ENCODE results near the gene GPN1.
"Not testable (repeated sequence)": the region's sequence is repeated elsewhere in the genome, so short reads cannot be mapped to it uniquely, and the experiment has no call there.

Gene GPN1

DNA sequence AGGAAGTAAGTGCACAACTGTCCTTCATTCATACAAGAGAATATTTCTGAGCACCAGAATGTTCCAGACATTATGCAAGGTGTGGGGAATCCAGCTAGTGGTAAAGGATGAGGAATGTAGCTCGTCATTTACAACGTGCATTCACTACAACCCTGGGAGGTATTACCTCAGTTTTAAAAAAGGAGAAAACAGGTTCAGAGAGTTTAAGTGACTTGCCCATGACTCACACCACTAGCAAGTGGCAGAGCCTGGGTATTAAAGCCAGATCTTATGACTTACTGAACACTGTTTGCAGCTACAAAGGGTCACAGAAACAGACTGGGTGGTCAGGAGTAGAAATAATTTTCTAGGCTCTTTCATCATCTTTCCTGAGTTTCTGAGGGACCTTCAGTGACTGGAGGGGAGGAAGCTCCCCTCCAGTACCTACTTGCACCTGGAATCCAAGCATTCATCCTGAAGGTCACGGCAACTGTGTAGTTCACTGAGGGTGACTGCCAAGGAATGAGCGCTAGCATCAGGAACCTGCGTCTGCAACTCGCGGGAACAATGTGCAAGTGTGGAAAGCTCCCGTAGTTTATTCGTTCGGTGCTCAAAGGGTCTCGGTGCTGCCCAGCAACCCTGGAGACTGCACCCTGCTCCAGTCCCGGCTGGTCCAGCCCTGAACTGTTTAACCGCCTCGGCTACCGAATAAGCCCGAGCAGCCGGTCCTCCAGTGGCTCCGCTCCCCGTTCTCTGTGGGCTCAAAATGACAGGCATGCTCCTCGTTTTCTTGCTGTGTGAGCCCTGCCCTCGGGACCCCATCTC lies 685 bp upstream of the GPN1 start:
- DNase-seq: no peak

GRCh38 chr2:27630257-27630656 lies 1.4 kb downstream of the GPN1 start:
- not testable (repeated sequence) for DNase-seq

DNA sequence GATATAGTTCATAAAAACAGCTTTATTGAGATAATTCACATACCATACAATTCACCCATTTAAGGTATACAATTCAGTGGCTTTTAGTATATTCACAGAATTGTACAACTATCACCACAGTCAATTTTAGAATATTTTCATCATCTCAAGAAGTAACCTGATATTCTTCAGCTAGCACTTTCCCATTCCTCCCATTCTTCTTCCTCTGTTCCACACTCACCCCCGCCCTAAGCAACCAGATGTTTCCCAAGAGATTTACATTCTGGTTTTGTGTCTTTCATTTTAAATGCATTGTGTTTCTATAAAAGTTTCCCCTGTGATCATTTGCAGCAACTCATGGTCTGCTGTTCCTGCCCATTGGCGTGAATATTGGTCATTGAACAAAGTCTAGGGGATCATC lies 5.4 kb downstream of the GPN1 start:
- no peak for DNase-seq

DNA sequence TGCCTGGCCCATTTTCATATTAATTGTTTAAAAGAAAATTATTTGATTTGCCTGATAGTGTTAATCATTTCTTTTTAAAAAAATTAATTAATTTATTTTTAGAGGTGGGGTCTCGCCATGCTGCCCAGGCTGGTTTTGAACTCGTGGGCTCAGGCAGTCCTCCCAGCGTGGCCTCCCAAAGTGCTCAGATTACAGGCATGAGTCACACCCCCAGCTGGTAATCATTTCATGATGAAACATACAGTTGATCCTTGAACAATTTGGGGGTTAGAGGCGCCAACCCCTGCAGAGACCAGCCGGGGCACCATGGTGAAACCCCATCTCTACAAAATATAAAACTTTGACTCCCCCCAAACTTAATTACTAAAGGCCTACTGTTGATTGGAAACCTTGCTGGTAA lies 7.9 kb downstream of the GPN1 start:
- no peak for DNase-seq

- no peak for DNase-seq
These were observed 9.3 kb downstream of the GPN1 start for GRCh38 chr2:27638037-27638637.

DNA sequence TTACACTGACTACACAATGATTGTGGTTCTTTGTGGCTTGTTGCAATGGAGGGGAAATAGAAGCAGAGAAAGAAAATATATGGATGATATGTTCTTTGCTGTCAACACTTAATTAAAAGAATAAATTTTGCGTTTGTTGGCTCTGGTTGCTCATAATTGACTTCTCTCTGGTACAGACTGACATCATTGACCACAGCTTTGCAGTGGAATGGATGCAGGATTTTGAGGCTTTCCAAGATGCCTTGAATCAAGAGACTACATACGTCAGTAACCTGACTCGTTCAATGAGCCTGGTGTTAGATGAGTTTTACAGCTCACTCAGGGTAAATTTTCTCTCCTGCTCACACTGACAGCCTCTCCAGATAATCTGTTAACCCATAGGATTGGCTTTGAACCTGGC lies 9.9 kb downstream of the GPN1 start:
- no peak for DNase-seq

GRCh38 chr2:27640722-27641245 lies 11.9 kb downstream of the GPN1 start:
- no peak for DNase-seq

GRCh38 chr2:27645197-27645596 lies 16.3 kb downstream of the GPN1 start:
- DNase-seq: no peak

DNA sequence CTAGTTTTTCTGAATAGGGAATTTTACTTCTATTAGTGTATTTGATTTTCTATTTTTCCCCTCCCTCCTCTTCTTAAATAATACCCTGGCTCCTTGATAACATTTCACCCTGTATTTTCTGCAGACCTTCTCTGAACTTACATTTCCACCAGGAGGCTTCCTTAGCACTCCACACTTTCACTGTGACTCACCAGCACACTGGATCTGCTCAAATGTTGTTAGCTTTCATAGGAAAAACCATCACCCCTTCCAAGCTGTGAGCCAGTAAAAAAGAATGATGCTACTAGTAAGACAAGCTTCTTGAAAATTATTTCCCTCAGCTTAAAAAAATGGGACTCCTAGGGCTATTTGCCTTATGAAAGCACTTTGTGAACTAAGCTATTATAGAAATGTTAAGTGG lies 18.4 kb downstream of the GPN1 start:
- DNase-seq: no peak

DNA sequence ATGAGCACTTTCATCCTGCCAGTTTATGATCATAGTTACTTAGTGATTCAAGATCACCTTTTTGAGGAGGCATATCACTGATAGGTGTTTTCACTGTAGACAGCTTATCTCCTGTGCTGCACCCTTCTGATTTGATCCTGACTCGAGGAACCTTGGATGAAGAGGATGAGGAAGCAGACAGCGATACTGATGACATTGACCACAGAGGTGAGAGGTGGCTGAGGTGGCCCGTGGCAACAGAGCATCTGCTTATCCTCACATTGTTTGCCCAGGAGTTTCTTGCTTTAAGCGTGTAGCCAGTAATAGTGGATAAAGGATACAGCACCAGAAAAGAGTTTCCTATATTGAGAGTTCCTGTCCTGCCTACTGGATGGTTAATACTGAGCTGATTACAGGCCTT lies 18.9 kb downstream of the GPN1 start:
- no peak for DNase-seq

DNA sequence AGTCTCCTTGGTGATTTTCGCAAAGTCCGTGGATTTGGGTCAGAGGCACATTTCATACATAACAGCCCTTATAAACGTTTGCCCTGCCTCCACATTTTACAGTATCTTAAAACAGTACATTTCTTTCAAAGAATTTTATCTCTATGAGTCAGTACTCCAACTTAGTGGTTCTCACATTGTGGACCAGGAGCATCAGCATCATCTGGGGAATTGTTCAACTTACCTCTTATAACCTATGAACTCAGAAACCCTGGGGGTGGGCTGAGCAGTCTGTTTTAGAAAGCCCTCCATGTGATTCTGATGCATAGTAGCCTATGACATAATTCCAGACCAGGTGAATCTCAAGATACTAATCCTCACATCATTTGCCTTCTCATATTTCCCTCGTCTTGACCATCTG lies 22.2 kb downstream of the GPN1 start:
- no peak for DNase-seq

GRCh38 chr2:27652341-27652740 lies 23.5 kb downstream of the GPN1 start:
- DNase-seq: no peak

DNA sequence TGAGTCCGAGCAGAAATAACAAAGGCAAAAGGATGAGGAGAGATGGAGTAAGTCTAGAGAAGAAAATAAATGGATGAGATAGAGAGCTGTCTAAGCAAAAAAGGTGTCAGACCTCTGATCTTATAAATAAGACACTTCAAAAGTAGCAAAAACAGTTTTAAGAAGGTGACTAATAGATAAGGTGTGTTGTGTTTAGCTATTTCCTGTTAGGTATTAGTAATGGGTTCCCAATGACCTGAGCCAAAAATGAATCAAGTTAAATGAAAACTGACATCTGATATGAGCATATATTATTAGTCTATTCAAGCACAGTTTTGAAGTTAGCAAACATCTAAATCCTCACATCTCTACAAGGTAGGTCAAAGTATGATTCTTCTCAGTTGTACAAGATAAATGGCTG lies 23.9 kb downstream of the GPN1 start:
- no peak for DNase-seq

DNA sequence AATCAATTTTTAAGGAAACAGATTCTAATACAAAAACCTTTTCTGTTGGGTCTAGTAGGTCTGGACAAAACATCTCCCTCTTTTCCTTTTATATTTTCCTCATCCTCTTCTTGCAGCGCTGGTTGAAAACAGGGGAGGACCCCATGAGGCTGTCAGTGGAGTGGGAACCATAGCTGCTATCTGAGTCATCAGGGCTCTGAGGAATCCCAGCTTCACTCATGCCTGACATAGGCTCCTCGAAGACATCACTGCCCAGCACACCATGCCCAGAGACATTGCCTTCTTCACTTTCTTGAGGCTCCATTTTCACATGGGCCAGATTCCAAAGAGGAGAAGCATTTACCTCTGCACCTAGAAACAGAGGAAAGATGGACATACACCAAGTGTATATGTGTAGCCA lies 24.5 kb downstream of the GPN1 start:
- DNase-seq: no peak

DNA sequence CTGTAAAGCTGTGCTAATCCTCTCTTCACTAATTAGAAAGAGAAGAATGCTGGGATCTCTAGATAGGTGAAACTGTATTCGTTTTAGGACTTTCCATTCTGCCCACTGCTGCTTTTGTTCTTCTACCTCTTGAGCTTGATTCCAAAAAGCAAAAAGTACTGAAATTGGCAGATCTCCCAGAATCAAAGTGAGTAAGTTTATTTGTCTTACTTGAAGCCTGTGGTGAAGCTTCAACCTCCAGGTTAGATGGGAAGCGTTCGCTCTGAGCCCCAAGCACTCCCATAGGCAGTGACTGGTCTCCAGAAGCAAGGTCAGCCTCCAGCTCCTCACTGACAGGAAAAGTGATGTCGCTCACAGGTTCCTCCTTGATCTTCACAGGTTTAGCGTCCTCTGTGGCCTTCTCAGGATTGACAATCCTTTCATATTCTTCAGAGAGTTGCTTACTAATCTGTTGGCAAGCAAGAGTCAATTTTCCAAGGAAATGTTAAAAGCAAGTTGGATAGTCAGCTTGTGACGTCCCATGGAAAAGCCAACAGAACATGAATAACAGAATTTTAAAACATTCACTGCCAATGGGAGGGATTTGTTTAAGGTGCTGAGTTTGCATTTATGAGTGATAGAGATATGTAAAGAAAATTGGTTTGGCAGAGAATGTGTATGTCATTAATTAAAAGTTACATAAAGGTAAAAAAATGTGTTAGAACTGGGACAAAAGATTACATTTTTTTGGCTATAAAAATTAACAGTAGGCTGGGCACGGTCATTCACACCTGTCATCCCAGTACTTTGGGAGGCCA lies 26.5 kb downstream of the GPN1 start:
- no peak for DNase-seq

DNA sequence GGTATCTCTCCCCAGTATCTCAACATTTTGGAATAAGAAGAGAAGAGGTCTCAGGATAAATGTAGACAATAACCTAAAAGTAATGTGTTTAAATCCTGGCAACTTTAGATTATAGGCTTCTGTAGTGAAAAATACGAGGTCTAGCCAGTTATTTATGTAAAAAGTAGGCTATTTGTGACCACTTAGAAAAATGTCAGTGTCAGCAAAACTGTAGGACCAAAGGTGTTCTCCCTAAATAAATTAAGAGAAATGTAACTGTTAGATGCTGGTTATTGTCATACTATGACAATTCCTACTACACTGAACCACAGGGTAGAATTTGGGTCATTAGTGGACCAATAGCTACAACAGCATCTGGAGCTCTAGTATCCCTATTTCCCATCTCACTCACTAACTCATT lies 32.5 kb downstream of the GPN1 start:
- DNase-seq: no peak

DNA sequence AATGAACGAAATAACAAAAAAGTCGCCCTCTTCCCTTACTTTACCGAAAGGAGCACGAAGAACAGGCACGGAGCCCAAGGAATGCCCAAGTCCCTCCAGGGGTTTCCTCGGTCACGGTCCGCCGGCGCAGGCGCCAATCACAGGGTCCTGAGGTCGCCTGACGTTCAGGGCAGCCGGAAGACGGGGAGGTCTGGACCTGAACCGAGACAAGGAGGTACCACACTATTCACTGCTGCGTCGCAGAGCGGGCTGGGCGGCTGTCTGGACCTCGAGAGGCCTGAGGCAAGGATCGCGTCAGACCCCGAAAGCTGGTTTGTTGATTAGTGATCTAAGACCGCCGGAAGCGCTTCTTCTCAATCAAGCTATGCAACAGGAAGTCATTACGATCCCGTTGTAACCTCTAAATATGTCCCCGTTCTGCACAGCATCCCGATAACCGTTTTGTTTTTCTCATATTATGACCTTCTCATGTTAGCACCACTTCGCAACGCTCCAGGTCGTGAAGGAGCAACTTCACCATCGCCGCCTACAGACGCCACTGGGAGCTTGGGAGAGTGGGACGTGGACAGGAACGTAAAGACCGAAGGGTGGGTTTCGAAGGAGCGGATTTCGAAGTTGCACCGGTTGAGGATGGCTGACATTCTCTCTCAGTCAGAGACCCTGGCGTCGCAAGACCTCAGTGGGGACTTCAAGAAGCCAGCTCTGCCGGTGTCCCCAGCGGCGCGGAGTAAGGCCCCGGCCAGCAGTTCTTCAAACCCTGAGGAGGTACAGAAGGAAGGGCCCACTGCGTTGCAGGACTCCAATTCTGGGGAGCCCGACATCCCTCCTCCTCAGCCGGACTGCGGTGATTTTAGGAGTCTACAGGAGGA lies 34.7 kb downstream of the GPN1 start, which contains the start of the genes SLC4A1AP and SUPT7L:
Gene SLC4A1AP, plus strand, starts transcription at position 605 of the 869 bp plus-strand sequence. Its CDS starts 26 bp downstream, at position 631.
Gene SUPT7L, minus strand, starts transcription at position 330 of the 869 bp plus-strand sequence. CDS start 1,422 bp downstream, outside the sequence.
- DNase-seq: peak; percentile 71

DNA sequence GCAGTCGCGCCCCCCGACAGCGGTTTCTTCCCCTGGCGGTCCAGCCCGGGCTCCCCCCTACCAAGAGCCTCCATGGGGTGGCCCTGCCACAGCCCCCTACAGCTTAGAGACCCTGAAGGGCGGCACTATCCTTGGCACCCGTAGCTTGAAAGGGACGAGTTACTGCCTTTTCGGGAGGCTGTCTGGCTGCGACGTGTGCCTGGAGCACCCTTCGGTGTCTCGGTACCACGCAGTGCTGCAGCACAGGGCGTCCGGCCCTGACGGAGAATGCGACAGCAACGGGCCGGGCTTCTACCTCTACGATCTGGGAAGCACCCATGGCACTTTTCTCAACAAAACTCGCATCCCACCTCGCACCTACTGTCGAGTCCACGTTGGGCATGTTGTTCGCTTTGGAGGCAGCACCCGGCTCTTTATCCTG lies 35.3 kb downstream of the GPN1 start:
- no peak for DNase-seq

DNA sequence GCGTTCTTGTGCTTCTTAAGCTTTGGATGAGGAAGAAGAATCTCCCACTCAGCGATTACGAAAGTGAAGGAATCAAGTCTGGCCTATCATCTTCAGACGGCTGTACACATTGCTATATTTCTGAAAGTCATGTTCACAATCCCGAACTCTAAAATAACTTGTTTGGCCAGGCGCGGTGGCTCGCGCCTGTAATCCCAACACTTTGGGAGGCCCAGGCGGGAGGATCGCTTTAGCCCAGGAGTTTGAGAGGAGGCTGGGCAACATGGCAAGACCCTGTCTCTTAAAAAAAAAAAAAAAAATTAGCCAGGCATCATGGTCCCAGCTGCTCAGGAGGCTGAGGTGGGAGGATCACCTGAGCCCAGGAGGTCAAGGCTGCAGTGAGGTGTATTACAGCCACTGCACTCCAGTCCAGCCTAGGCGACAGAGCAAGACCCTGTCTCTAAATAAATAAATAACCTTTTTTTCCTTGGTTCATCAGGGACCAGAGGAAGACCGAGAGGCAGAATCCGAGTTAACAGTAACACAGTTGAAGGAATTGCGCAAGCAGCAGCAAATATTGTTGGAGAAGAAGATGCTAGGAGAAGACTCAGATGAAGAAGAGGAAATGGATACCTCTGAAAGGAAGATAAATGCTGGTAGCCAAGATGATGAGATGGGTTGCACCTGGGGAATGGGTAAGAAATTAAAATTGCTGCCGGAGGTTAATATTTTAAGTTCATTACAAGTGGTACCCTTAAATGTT lies 35.9 kb downstream of the GPN1 start:
- no peak for DNase-seq

GRCh38 chr2:27667446-27667845 lies 38.6 kb downstream of the GPN1 start:
- DNase-seq: no peak

- DNase-seq: no peak
These were observed 42.4 kb downstream of the GPN1 start for GRCh38 chr2:27671235-27671634.
